Measurements from ENCODE around the gene HINFP.
"Not testable (repeated sequence)": the region's sequence is repeated elsewhere in the genome, so short reads cannot be mapped to it uniquely, and the experiment has no call there.

HINFP gene

GRCh38 chr11:119166368-119167076 lies 45.1 kb downstream of the HINFP start:
- no peak overlapping the region for H3K4me3 ChIP-seq (replicated peaks; ENCODE audit: insufficient read depth, low read length)
- DNase-seq (ENCODE audit: low read depth in 1 of 2, low spot score in 1 of 2) = no peak
- H3K27ac ChIP-seq (replicated peaks) = no peak overlapping the region
- no peak for TF ChIP-seq REST (IDR thresholded peaks at IDR 0.05; ENCODE audit: insufficient replicate concordance, low read depth)
- no peak for TF ChIP-seq GABPA (IDR thresholded peaks at IDR 0.05; ENCODE audit: low read depth)
- TF ChIP-seq POLR2AphosphoS5 (IDR thresholded peaks at IDR 0.05; ENCODE audit: low read depth) = no peak
- TF ChIP-seq SPI1 (IDR thresholded peaks at IDR 0.05; ENCODE audit: borderline replicate concordance, low read depth) = no peak
- TF ChIP-seq CTCF (IDR thresholded peaks at IDR 0.05; ENCODE audit: insufficient read depth, low read length) = no peak
- no peaks in the 10 kb centered on the region for H3K27me3 ChIP-seq (ENCODE audit: insufficient read depth, poor library complexity, severe bottlenecking)

GRCh38 chr11:119167077-119167458 lies 45.7 kb downstream of the HINFP start:
- H3K27me3 ChIP-seq (ENCODE audit: insufficient read depth, poor library complexity, severe bottlenecking); H3K27ac ChIP-seq (replicated peaks); DNase-seq (ENCODE audit: low read depth in 1 of 2, low spot score in 1 of 2); H3K4me3 ChIP-seq (replicated peaks; ENCODE audit: insufficient read depth, low read length): not testable (repeated sequence)

GRCh38 chr11:119167933-119168332 lies 46.6 kb downstream of the HINFP start:
- no peak for DNase-seq (ENCODE audit: low read depth in 1 of 2, low spot score in 1 of 2)
- H3K4me3 ChIP-seq (replicated peaks; ENCODE audit: insufficient read depth, low read length) = no peak overlapping the region
- H3K27me3 ChIP-seq (ENCODE audit: insufficient read depth, poor library complexity, severe bottlenecking) = no peaks in the 10 kb centered on the region
- TF ChIP-seq SPI1 (IDR thresholded peaks at IDR 0.05; ENCODE audit: borderline replicate concordance, low read depth) = no peak
- no peak for TF ChIP-seq POLR2AphosphoS5 (IDR thresholded peaks at IDR 0.05; ENCODE audit: low read depth)
- TF ChIP-seq GABPA (IDR thresholded peaks at IDR 0.05; ENCODE audit: low read depth) = no peak
- no peak overlapping the region for H3K27ac ChIP-seq (replicated peaks)

- Histone ChIP-seq H3K4me3 (replicated peaks; ENCODE audit: insufficient read depth, low read length) (peak within 1 kb of the TSS; percentile 56), H3K27ac (replicated peaks) (peak within 1 kb of the TSS; percentile 80), H3K27me3 (ENCODE audit: insufficient read depth, poor library complexity, severe bottlenecking) (no peaks in the 10 kb centered on the region)
- peak; percentile 79 to 88 for DNase-seq (ENCODE audit: low read depth in 1 of 2, low spot score in 1 of 2)
- TF ChIP-seq GABPA (IDR thresholded peaks at IDR 0.05; ENCODE audit: low read depth) = no peak
- TF ChIP-seq REST (IDR thresholded peaks at IDR 0.05; ENCODE audit: insufficient replicate concordance, low read depth) = peak; percentile 46
- no peak for TF ChIP-seq SPI1 (IDR thresholded peaks at IDR 0.05; ENCODE audit: borderline replicate concordance, low read depth)
- peak; percentile 89 for TF ChIP-seq CTCF (IDR thresholded peaks at IDR 0.05; ENCODE audit: insufficient read depth, low read length)
- peak; percentile 79; the same call in 1 of the 2 replicates for TF ChIP-seq POLR2AphosphoS5 (IDR thresholded peaks at IDR 0.05; ENCODE audit: low read depth)
Measured at GRCh38 chr11:119168471-119169281, 47.3 kb downstream of the HINFP start, which contains the start of gene NLRX1. NLRX1 (plus strand) TSS chr11:119168725; CDS start chr11:119171404, 2,679 bp downstream.

Data from HL-60 (cell line).